HG03469 (cell line): ENCODE data around the gene SLC38A5.
"Not testable (repeated sequence)": the region's sequence is repeated elsewhere in the genome, so short reads cannot be mapped to it uniquely, and the experiment has no call there.

Experiments
- ATAC-seq: cut with Tn5 transposase; IDR thresholded peaks from one replicate; pipeline ENCODE4 v1.9.1; 2021; ENCODE audit warnings: mild to moderate bottlenecking, moderate library complexity, moderate number of reproducible peaks; ENCODE audit not compliant: unreplicated experiment

Gene SLC38A5

GRCh38 chrX:48470110-48470832, at the start of gene SLC38A5:
SLC38A5 (minus strand) TSS chrX:48470260; CDS start chrX:48467924, 2,336 bp downstream.
- no peak for ATAC-seq

- not testable (repeated sequence) for ATAC-seq
Measured at GRCh38 chrX:48519481-48519880, 49.4 kb upstream of the SLC38A5 start.

- no peak for ATAC-seq
Measured at GRCh38 chrX:48516987-48517386, 46.9 kb upstream of the SLC38A5 start.

- ATAC-seq: no peak
Measured at GRCh38 chrX:48516285-48516684, 46.2 kb upstream of the SLC38A5 start.

GRCh38 chrX:48515842-48516241, 45.8 kb upstream of the SLC38A5 start:
- no peak for ATAC-seq

- no peak for ATAC-seq
Measured at GRCh38 chrX:48514868-48515460, 44.9 kb upstream of the SLC38A5 start.

GRCh38 chrX:48514126-48514806, 44.2 kb upstream of the SLC38A5 start:
- ATAC-seq: no peak

GRCh38 chrX:48513670-48514069, 43.6 kb upstream of the SLC38A5 start:
- no peak for ATAC-seq

GRCh38 chrX:48512371-48512935, 42.4 kb upstream of the SLC38A5 start:
- no peak for ATAC-seq

GRCh38 chrX:48511560-48511959, 41.5 kb upstream of the SLC38A5 start:
- ATAC-seq: no peak

GRCh38 chrX:48509619-48510018, 39.6 kb upstream of the SLC38A5 start:
- no peak for ATAC-seq

GRCh38 chrX:48509245-48509590, 39.2 kb upstream of the SLC38A5 start:
- ATAC-seq: no peak

GRCh38 chrX:48508400-48509244, 38.6 kb upstream of the SLC38A5 start, which contains the start of gene PORCN:
PORCN (plus strand) TSS chrX:48508992; CDS start chrX:48509821, 829 bp downstream.
- no peak for ATAC-seq

GRCh38 chrX:48507246-48507645, 37.2 kb upstream of the SLC38A5 start:
- no peak for ATAC-seq

- no peak for ATAC-seq
Measured at GRCh38 chrX:48505481-48505880, 35.4 kb upstream of the SLC38A5 start.

- no peak for ATAC-seq
Measured at GRCh38 chrX:48504261-48504660, 34.2 kb upstream of the SLC38A5 start.

- ATAC-seq: no peak
Measured at GRCh38 chrX:48498374-48498809, 28.3 kb upstream of the SLC38A5 start.

GRCh38 chrX:48497871-48498270, 27.8 kb upstream of the SLC38A5 start:
- ATAC-seq: no peak

GRCh38 chrX:48496660-48497059, 26.6 kb upstream of the SLC38A5 start:
- ATAC-seq: no peak

- no peak for ATAC-seq
Measured at GRCh38 chrX:48493890-48494364, 23.9 kb upstream of the SLC38A5 start.
